Measurements from ENCODE around the gene TGM4. TPM values are rescaled to one million over a fixed set of nuclear protein-coding genes. Genes with fewer than 3 reads are reported as not detected.

Gene TGM4
- total and polyA plus RNA-seq, 2 experiments from 2014 or later = not detected

GRCh38 chr3:44862226-44862637 lies 12.2 kb upstream of the TGM4 start (continued):
- TF ChIP-seq, protein P1, sequence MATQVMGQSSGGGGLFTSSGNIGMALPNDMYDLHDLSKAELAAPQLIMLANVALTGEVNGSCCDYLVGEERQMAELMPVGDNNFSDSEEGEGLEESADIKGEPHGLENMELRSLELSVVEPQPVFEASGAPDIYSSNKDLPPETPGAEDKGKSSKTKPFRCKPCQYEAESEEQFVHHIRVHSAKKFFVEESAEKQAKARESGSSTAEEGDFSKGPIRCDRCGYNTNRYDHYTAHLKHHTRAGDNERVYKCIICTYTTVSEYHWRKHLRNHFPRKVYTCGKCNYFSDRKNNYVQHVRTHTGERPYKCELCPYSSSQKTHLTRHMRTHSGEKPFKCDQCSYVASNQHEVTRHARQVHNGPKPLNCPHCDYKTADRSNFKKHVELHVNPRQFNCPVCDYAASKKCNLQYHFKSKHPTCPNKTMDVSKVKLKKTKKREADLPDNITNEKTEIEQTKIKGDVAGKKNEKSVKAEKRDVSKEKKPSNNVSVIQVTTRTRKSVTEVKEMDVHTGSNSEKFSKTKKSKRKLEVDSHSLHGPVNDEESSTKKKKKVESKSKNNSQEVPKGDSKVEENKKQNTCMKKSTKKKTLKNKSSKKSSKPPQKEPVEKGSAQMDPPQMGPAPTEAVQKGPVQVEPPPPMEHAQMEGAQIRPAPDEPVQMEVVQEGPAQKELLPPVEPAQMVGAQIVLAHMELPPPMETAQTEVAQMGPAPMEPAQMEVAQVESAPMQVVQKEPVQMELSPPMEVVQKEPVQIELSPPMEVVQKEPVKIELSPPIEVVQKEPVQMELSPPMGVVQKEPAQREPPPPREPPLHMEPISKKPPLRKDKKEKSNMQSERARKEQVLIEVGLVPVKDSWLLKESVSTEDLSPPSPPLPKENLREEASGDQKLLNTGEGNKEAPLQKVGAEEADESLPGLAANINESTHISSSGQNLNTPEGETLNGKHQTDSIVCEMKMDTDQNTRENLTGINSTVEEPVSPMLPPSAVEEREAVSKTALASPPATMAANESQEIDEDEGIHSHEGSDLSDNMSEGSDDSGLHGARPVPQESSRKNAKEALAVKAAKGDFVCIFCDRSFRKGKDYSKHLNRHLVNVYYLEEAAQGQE (IDR thresholded peaks at IDR 0.05; ENCODE audit: unreplicated experiment) = no peak
- TF ChIP-seq ZNF331 (CRISPR knock-in tag; IDR thresholded peaks at IDR 0.05; ENCODE audit: low read depth) (no peak), CTCF (conservative IDR thresholded peaks at IDR 0.05; ENCODE audit: low read depth in 2 of 2) (no peak), JUNB (IDR thresholded peaks at IDR 0.05; ENCODE audit: unreplicated experiment) (no peak), CREB1 (CRISPR knock-in tag; IDR thresholded peaks at IDR 0.05; ENCODE audit: low read depth) (no peak), POLR2AphosphoS5 (IDR thresholded peaks at IDR 0.05; ENCODE audit: low read depth) (no peak), STAT1 (IDR thresholded peaks at IDR 0.05; ENCODE audit: unreplicated experiment) (no peak), EZH2phosphoT487 (IDR thresholded peaks at IDR 0.05; ENCODE audit: unreplicated experiment) (no peak)

DNA sequence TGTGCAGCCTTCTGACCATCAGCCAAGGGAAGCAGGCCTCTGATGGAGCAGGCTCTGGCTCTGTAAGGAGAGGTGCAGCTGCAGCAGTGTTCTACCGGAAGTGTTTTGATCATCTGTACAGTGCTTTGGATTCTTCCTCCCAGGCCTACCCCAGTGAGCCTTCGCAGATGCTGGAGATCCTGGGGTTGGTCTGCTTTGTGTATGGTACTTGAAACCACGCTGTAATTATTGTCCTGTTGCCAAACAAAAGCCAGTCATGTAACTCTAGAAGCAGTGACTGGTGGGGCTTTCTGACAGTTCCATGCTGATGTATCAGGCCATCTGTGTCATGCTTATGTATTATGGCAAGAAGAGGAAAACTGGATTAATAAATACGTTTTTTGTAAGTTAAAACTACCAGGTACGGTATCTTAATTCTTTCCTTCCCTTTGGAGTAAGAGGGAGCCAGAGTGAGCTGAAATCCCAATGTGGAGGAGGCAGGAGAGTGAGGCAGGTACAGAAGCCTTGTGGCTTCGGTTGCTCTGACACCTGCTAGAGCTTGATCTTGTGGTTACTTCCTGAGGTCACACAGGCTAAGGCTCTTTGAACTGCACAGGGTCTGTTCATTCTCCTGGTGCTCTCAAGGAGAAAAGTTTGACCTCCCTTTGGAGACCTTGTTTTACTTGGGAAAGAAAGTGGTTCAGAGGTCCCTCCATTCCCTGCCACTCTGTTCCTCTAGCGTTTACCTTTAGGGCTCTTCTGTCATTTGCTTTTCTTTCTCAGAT lies 9.0 kb upstream of the TGM4 start:
- Mint-ChIP-seq H3K4me1 (peaks cover 6% of the 10 kb centered on the region; the same call in 2 of the 3 replicates), H3K36me3 (ENCODE audit: low read depth) (peaks cover 36% of the 10 kb centered on the region), H3K27ac (no peak overlapping the region), H3K9me3 (no peaks in the 10 kb centered on the region), H3K27me3 (ENCODE audit: insufficient read depth, low read depth, poor library complexity) (peaks cover 19% of the 10 kb centered on the region), H3K4me3 (no peak overlapping the region)
- Histone ChIP-seq H3K27ac (ENCODE audit: low read depth) (no peak overlapping the region), H3K36me3 (ENCODE audit: insufficient read depth) (no peaks in the 10 kb centered on the region), H3K4me1 (ENCODE audit: insufficient read depth) (peaks cover 8% of the 10 kb centered on the region; the same call in 1 of the 2 replicates), H3F3A (replicated peaks; ENCODE audit: low read depth) (peaks cover 7% of the 10 kb centered on the region; the same call in 1 of the 2 replicates), H3K79me2 (replicated peaks; ENCODE audit: insufficient read depth) (no peaks in the 10 kb centered on the region; the same call in 1 of the 2 replicates), H3K4me2 (no peak overlapping the region), H3K9me2 (ENCODE audit: insufficient read depth) (no peaks in the 10 kb centered on the region), H4K20me1 (replicated peaks; ENCODE audit: insufficient read depth) (no peaks in the 10 kb centered on the region; the same call in 1 of the 2 replicates), H2AFZ (no peak overlapping the region), H3K27me3 (ENCODE audit: insufficient read depth) (no peaks in the 10 kb centered on the region), H3K4me3 (no peak overlapping the region)
- DNase-seq (ENCODE audit: low spot score) (no peak), ATAC-seq (no peak)
- no peak for TF ChIP-seq ZNF331 (CRISPR knock-in tag; IDR thresholded peaks at IDR 0.05; ENCODE audit: low read depth)
- no peak for TF ChIP-seq CTCF (conservative IDR thresholded peaks at IDR 0.05; ENCODE audit: low read depth in 2 of 2)
- TF ChIP-seq STAT1 (IDR thresholded peaks at IDR 0.05; ENCODE audit: unreplicated experiment) = no peak
